K562 (cell line): ENCODE measurements around the gene EWSR1. TPM values are rescaled to one million over a fixed set of nuclear protein-coding genes. Genes with fewer than 3 reads are reported as not detected.
A peak's percentile ranks its signal among the peaks of the same experiment; 100 is the strongest.

ENCODE experiments used
- ATAC-seq: fragments of 200-7000 bp; cut with Tn5 transposase; 3 replicates; pipeline ENCODE4 v1.9.1; 2020; ENCODE audit warnings: moderate library complexity
- BruUV-seq: library from RNA; stranded (reverse); fragments of 400-500 nt; replicated peaks from 2 replicates; lab custom pipeline; 2021; lab: Mats Ljungman, UMichigan
- CTCF ChIA-PET: fragments of 300-600 bp; formaldehyde crosslinking; extraction: SDS; loops from one replicate; lab custom pipeline; 2021; ENCODE audit warnings: low intra/inter-chr PET ratio; lab: Yijun Ruan, JAX
- POLR2A ChIA-PET: fragments of 300-600, 350-650 bp; sonication (Branson Sonifier 250); formaldehyde crosslinking; extraction: SDS; loops from one replicate; lab custom pipeline; 2021; ENCODE audit warnings: antibody characterized with exemption, inconsistent platforms; lab: Yijun Ruan, JAX
- DNase-seq, 4 experiments: peaks; one replicate each; pipeline versions ENCODE4 v3.0.0 to v3.0.0-alpha.2; 2011 to 2018; ENCODE audit warnings: low spot score in 3 of 4, mixed read lengths in 3 of 4; ENCODE audit errors: extremely low read depth in 1 of 4
- FAIRE-seq: peaks from 2 replicates; lab custom pipeline; 2011; peaks lifted over from hg19 to GRCh38; lab: Jason Lieb, UNC
- H2AFZ ChIP-seq: 2 replicates; pipeline ENCODE4 v1.6.0; 2011; ENCODE audit warnings: low read depth, low read length, control low read depth, inconsistent platforms
- H3K27ac ChIP-seq: fragments of 200-600 bp; 3 replicates; pipeline ENCODE4 v1.8.0; 2011; ENCODE audit warnings: low read depth, mild to moderate bottlenecking, control low read depth, inconsistent platforms, low read length, moderate library complexity, mixed read lengths; ENCODE audit errors: extremely low read depth
- H3K27me3 ChIP-seq, 2 experiments: fragments of 300-600 bp in 1 of 2; 2 replicates in 1 of 2; 3 replicates in 1 of 2; pipeline versions ENCODE4 v1.6.0 to v1.8.0; 2011; ENCODE audit warnings: inconsistent platforms in 2 of 2, low read length in 2 of 2, mild to moderate bottlenecking in 1 of 2, mixed read lengths in 1 of 2, moderate library complexity in 1 of 2; ENCODE audit not compliant: control insufficient read depth in 2 of 2, insufficient read depth in 2 of 2
- H3K36me3 ChIP-seq: fragments of 300-600 bp; 3 replicates; pipeline ENCODE4 v1.8.0; 2011; ENCODE audit warnings: mild to moderate bottlenecking, low read length, inconsistent platforms; ENCODE audit not compliant: control insufficient read depth, insufficient read depth
- H3K4me1 ChIP-seq, 2 experiments: fragments of 200-600 bp in 1 of 2; replicated peaks in 1 of 2; 2 replicates in 1 of 2; 3 replicates in 1 of 2; pipeline versions ENCODE4 v1.5.1 to v1.8.0; 2011; ENCODE audit warnings: inconsistent platforms in 2 of 2, low read length in 2 of 2, mild to moderate bottlenecking in 1 of 2, mixed read lengths in 1 of 2, moderate library complexity in 1 of 2; ENCODE audit not compliant: control insufficient read depth in 2 of 2, insufficient read depth in 2 of 2
- H3K4me2 ChIP-seq: 2 replicates; pipeline ENCODE4 v1.6.1; 2011; ENCODE audit warnings: low read length, control low read depth, inconsistent platforms, mixed read lengths; ENCODE audit not compliant: insufficient read depth
- H3K4me3 ChIP-seq: fragments of 200-600 bp; sonication (generic), shearing (Covaris generic); 2 replicates; pipeline ENCODE4 v1.5.1; 2016; ENCODE audit warnings: control low read depth, inconsistent platforms
- H3K79me2 ChIP-seq: fragments of 200-600 bp; 3 replicates; pipeline ENCODE4 v1.8.0; 2011; ENCODE audit warnings: low read length, inconsistent platforms; ENCODE audit not compliant: control insufficient read depth, insufficient read depth
- H3K9ac ChIP-seq, 2 experiments: 2 replicates each; pipeline versions ENCODE4 v1.6.0 to v1.6.1; 2011; ENCODE audit warnings: low read depth in 2 of 2, low read length in 2 of 2, control low read depth in 1 of 2, inconsistent platforms in 1 of 2, mild to moderate bottlenecking in 1 of 2, mixed read lengths in 1 of 2; ENCODE audit not compliant: insufficient read depth in 1 of 2
- H3K9me1 ChIP-seq: one replicate; pipeline ENCODE4 v1.6.0; 2011; ENCODE audit warnings: inconsistent platforms, mild to moderate bottlenecking, low read length, moderate library complexity; ENCODE audit not compliant: control insufficient read depth, insufficient read depth
- H3K9me3 ChIP-seq: replicated peaks from 2 replicates; pipeline ENCODE4 v1.5.1; 2011; ENCODE audit warnings: low read depth, low read length, inconsistent platforms; ENCODE audit not compliant: control insufficient read depth, insufficient read depth
- H4K20me1 ChIP-seq: replicated peaks from 2 replicates; pipeline ENCODE4 v1.6.1; 2011; ENCODE audit warnings: low read length, inconsistent platforms, mixed read lengths; ENCODE audit not compliant: control insufficient read depth, insufficient read depth
- BMI1 ChIP-seq: fragments of 150-350 bp; IDR thresholded peaks from 2 replicates; pipeline ENCODE4 v1.6.1; 2014; ENCODE audit warnings: low read length
- CCNT2 ChIP-seq: IDR thresholded peaks from 2 replicates; pipeline ENCODE4 v1.6.1; 2011; ENCODE audit warnings: borderline replicate concordance, low read depth, mild to moderate bottlenecking, moderate library complexity, mixed read lengths, low read length; ENCODE audit not compliant: insufficient read length; ENCODE audit errors: extremely low read depth
- CREB3L1 ChIP-seq: fragments of 450-650 bp; IDR thresholded peaks from 2 replicates; pipeline ENCODE4 v1.6.1; 2014; ENCODE audit warnings: low read depth, mild to moderate bottlenecking, moderate library complexity, borderline replicate concordance
- HMBOX1 ChIP-seq: sonication (generic); IDR thresholded peaks from 2 replicates; pipeline ENCODE4 v1.6.1; 2016
- NR2F6 ChIP-seq: fragments of 450-650 bp; formaldehyde crosslinking; IDR thresholded peaks from 2 replicates; pipeline ENCODE4 v1.4.0; 2020; ENCODE audit warnings: mild to moderate bottlenecking
- RFX1 ChIP-seq: fragments of 450-650 bp; IDR thresholded peaks from 2 replicates; pipeline ENCODE4 v1.6.1; 2016; ENCODE audit warnings: mild to moderate bottlenecking, moderate library complexity
- SUPT5H ChIP-seq: fragments of 450-650 bp; IDR thresholded peaks from 2 replicates; pipeline ENCODE4 v1.6.1; 2016
- TRIM28 ChIP-seq: fragments of 450-650 bp; IDR thresholded peaks from 2 replicates; pipeline ENCODE4 v1.6.1; 2017
- ZNF121 ChIP-seq: sonication (generic); formaldehyde crosslinking; conservative IDR thresholded peaks from 2 replicates; pipeline ENCODE4 v1.8.0; 2022; ENCODE audit warnings: missing genetic modification reagents
- ZNF253 ChIP-seq: fragments of 250-450 bp; sonication (Bioruptor Pico); conservative IDR thresholded peaks from 2 replicates; pipeline ENCODE4 v1.6.1; 2021; ENCODE audit warnings: mild to moderate bottlenecking
- WGBS: fragments of 100-300 bp; shearing (Covaris generic); methylation state at CpG from one replicate; pipeline ENCODE4 v1.1.6; 2016; ENCODE audit warnings: low coverage, mixed read lengths; ENCODE audit not compliant: insufficient coverage; ENCODE audit errors: missing lambda C conversion rate; 5-methylcytosine and 5-hydroxymethylcytosine counted together
- in situ Hi-C: fragments of 300-500 bp; cut with MboI; formaldehyde crosslinking; loops from 4 replicates; pipeline ENCODE4 v1.15.0; 2018; ENCODE audit warnings: inconsistent platforms, mixed read lengths
- intact Hi-C: fragments of 100-400 bp; cut with micrococcal nuclease; formaldehyde crosslinking; loops from 2 replicates; pipeline ENCODE4 v1.14.2; 2022
- polyA plus RNA-seq, 8 experiments: library from polyadenylated mRNA; depleted of rRNA in 4 of 8; stranded (reverse) in 5 of 8; unstranded in 3 of 8; fragments of >200 nt; fragmentation: Nextera tagmentation in 2 of 8; fragmentation: Illumina TruSeq in 1 of 8; extraction: Ambion mirVana in 2 of 8; extraction: Trizol in 1 of 8; gene quantifications; 2 replicates each; pipeline versions ENCODE4 v1.2.1 to v1.2.3, GENCODE V29; 2011 to 2014; ENCODE audit warnings: inconsistent platforms in 1 of 8, missing spikeins in 1 of 8
- total RNA-seq, 7 experiments: library from RNA; depleted of rRNA in 6 of 7; stranded (reverse); fragments of >200 nt in 6 of 7; fragmentation: Illumina TruSeq in 2 of 7; extraction: Trizol in 2 of 7; gene quantifications; 2 replicates each; pipeline versions ENCODE4 v1.2.1 to v1.2.3, GENCODE V29; 2011 to 2021; ENCODE audit warnings: low replicate concordance in 1 of 7

Gene EWSR1
- total and polyA plus RNA-seq, 9 of the 15 experiments (the other 6 are each of a cell fraction or from before 2014, with no cell fraction given): 83.3 to 450 (median 239) TPM

- 54% methylated on average over 4 of the region's 5 CpGs for WGBS
- Histone ChIP-seq H3K4me2 (no peak overlapping the region), H3K9ac (no peak overlapping the region), H4K20me1 (no peaks in the 10 kb centered on the region), H3K27me3 (no peaks in the 10 kb centered on the region), H3K27ac (no peak overlapping the region), H3K4me1 (peaks cover 0 to 8% of the 10 kb centered on the region in 2 experiments; a peak in 2 of 5 replicates), H3K9me1 (no peaks in the 10 kb centered on the region), H3K9me3 (no peaks in the 10 kb centered on the region), H3K79me2 (no peaks in the 10 kb centered on the region), H3K36me3 (no peaks in the 10 kb centered on the region), H3K4me3 (no peak overlapping the region), H2AFZ (no peak overlapping the region)
- peak; percentile 78 for TF ChIP-seq ZNF121 (CRISPR knock-in tag)
- TF ChIP-seq ZNF253 (CRISPR knock-in tag): no peak
- ChIA-PET POLR2A (interaction anchor here (0.6 kb wide), 1 partner anchor 15 kb away, joined by 3 read pairs; no protein-coding TSS in a partner anchor), CTCF (interaction anchor here (0.6 kb wide), 1 partner anchor 650 kb away, joined by 3 read pairs; no protein-coding TSS in a partner anchor)
- no peak for DNase-seq
- no peak for FAIRE-seq
- intact Hi-C loops: no loop called here
- in situ Hi-C loops: loop anchor here (10.0 kb wide), 1 partner anchor 396 kb away; no protein-coding TSS in a partner anchor
- ATAC-seq: no peak
- no TSS peak for BruUV-seq
These were observed 16.8 kb upstream of the EWSR1 start for GRCh38 chr22:29251265-29251664.

- H3K4me3 ChIP-seq: no peak overlapping the region
- TF ChIP-seq NR2F6 (CRISPR knock-in tag) (no peak), RFX1 (no peak), SUPT5H (no peak), CCNT2 (no peak), CREB3L1 (no peak), HMBOX1 (no peak), TRIM28 (no peak), BMI1 (no peak)
- TF ChIP-seq, all 486 proteins: peak for 0
- intact Hi-C loops (no loop called here), in situ Hi-C loops (loop anchor here (10.0 kb wide), 1 partner anchor 397 kb away; no protein-coding TSS in a partner anchor)
- no peaks in the 10 kb centered on the region for H3K9me1 ChIP-seq
- ChIA-PET CTCF (no interaction called here), POLR2A (interaction anchor here (0.6 to 0.7 kb wide), 2 partner anchors 16 to 19 kb away, joined by 3 to 4 read pairs; no protein-coding TSS in a partner anchor)
- 23% methylated on average over 10 of the region's 10 CpGs for WGBS
- no peak overlapping the region for H2AFZ ChIP-seq
- no TSS peak for BruUV-seq
- DNase-seq (peak in 1 of 4 experiments; percentile 3), ATAC-seq (no peak), FAIRE-seq (no peak)
- H3K4me1 ChIP-seq: peaks cover 0 to 8% of the 10 kb centered on the region in 2 experiments; a peak in 2 of 5 replicates
- H3K9me3 ChIP-seq: no peaks in the 10 kb centered on the region
- H3K4me2 ChIP-seq: no peak overlapping the region
- H3K36me3 ChIP-seq: no peaks in the 10 kb centered on the region
- H4K20me1 ChIP-seq: no peaks in the 10 kb centered on the region
- H3K27me3 ChIP-seq: no peaks in the 10 kb centered on the region
- no peaks in the 10 kb centered on the region for H3K79me2 ChIP-seq
- no peak overlapping the region for H3K9ac ChIP-seq
- H3K27ac ChIP-seq: no peak overlapping the region
These were observed 15.8 kb upstream of the EWSR1 start for GRCh38 chr22:29251981-29252911.
